ENCODE results near the gene XYLT2.

DNA sequence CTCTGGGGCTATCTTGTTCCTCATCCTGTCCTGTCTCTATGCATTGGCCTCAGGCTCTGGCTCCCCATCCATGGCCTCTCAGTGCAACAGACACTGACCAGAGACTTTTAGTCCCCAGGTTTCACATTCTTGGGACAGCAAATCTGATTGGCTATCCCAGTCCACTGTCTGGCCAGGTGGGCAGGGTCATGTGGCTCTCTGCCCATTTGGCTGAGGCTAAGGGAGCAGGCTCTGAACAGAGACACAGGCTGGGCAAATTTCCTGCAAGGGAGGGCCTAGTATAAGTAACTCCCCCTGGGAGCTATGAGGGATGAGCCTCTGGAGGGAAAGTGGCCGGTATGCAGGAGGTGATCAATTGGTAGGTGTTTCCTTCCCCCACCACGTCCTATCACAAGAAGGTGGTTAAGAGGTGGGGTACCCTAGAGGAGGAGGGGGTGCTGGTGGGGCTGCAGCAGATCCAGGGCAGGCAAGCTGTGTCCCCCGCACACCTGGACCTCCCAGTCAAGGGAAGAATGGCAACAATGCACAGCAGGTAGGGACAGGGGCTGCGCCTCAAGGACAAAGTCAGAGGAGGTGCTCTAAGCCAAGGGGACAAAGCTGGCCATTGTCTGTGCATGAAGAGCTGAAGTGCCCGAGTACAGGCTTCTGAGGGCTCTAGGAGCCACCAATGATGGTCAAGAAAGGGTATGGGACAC, 13.2 kb downstream of the XYLT2 start:
- TF ChIP-seq, protein P1, sequence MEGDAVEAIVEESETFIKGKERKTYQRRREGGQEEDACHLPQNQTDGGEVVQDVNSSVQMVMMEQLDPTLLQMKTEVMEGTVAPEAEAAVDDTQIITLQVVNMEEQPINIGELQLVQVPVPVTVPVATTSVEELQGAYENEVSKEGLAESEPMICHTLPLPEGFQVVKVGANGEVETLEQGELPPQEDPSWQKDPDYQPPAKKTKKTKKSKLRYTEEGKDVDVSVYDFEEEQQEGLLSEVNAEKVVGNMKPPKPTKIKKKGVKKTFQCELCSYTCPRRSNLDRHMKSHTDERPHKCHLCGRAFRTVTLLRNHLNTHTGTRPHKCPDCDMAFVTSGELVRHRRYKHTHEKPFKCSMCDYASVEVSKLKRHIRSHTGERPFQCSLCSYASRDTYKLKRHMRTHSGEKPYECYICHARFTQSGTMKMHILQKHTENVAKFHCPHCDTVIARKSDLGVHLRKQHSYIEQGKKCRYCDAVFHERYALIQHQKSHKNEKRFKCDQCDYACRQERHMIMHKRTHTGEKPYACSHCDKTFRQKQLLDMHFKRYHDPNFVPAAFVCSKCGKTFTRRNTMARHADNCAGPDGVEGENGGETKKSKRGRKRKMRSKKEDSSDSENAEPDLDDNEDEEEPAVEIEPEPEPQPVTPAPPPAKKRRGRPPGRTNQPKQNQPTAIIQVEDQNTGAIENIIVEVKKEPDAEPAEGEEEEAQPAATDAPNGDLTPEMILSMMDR (CRISPR knock-in tag; IDR thresholded peaks at IDR 0.05): no peak; the same call in 1 of the 2 replicates
- TF ChIP-seq, protein P2, sequence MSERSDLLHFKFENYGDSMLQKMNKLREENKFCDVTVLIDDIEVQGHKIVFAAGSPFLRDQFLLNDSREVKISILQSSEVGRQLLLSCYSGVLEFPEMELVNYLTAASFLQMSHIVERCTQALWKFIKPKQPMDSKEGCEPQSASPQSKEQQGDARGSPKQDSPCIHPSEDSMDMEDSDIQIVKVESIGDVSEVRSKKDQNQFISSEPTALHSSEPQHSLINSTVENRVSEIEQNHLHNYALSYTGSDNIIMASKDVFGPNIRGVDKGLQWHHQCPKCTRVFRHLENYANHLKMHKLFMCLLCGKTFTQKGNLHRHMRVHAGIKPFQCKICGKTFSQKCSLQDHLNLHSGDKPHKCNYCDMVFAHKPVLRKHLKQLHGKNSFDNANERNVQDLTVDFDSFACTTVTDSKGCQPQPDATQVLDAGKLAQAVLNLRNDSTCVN (CRISPR knock-in tag; IDR thresholded peaks at IDR 0.05; ENCODE audit: borderline replicate concordance): no peak
- no peak for TF ChIP-seq CCDC6 (CRISPR knock-in tag; IDR thresholded peaks at IDR 0.05)
- no peak for TF ChIP-seq KLF13 (CRISPR knock-in tag; IDR thresholded peaks at IDR 0.05)
- TF ChIP-seq, protein P3, sequence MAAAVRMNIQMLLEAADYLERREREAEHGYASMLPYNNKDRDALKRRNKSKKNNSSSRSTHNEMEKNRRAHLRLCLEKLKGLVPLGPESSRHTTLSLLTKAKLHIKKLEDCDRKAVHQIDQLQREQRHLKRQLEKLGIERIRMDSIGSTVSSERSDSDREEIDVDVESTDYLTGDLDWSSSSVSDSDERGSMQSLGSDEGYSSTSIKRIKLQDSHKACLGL (CRISPR knock-in tag; IDR thresholded peaks at IDR 0.05): no peak
- no peak for TF ChIP-seq ZNF773 (CRISPR knock-in tag; IDR thresholded peaks at IDR 0.05; ENCODE audit: borderline replicate concordance)
- TF ChIP-seq PLRG1 (conservative IDR thresholded peaks at IDR 0.05): no peak
- TF ChIP-seq ZC3H13 (CRISPR knock-in tag; IDR thresholded peaks at IDR 0.05): no peak
- no peak for TF ChIP-seq TP53 (CRISPR knock-in tag; conservative IDR thresholded peaks at IDR 0.05)

All from HepG2 (cell line).